CD4-positive, alpha-beta memory T cell (primary cell): Measurements from ENCODE around the gene ACSM6. TPM values are rescaled to one million over a fixed set of nuclear protein-coding genes. Genes with fewer than 3 reads are reported as not detected.

Experiments
- CTCF ChIA-PET: fragments of 350-600 bp; sonication (Branson Sonifier 250); formaldehyde crosslinking; loops from one replicate; lab custom pipeline; 2021; ENCODE audit warnings: inconsistent platforms; ENCODE audit not compliant: partially characterized antibody; lab: Charles Lee
- POLR2A ChIA-PET: fragments of 350-600 bp; sonication (Branson Sonifier 250); formaldehyde crosslinking; loops from one replicate; lab custom pipeline; 2021; ENCODE audit not compliant: partially characterized antibody; lab: Charles Lee
- DNase-seq, 5 donors: peaks; one replicate each; pipeline versions ENCODE4 v3.0.0 to v3.0.0-alpha.2; 2020 to 2022; ENCODE audit warnings: mixed read lengths in 1 of 5
- H3K27ac ChIP-seq: one replicate; pipeline ENCODE4 v1.7.0; 2013; ENCODE audit warnings: low read depth, low read length
- H3K27me3 ChIP-seq: 2 replicates; pipeline ENCODE4 v1.7.0; 2013; ENCODE audit warnings: mild to moderate bottlenecking, low read length, moderate library complexity; ENCODE audit not compliant: insufficient read depth
- H3K36me3 ChIP-seq: 2 replicates; pipeline ENCODE4 v1.7.0; 2013; ENCODE audit warnings: mild to moderate bottlenecking, low read length, moderate library complexity; ENCODE audit not compliant: insufficient read depth
- H3K4me1 ChIP-seq: 2 replicates; pipeline ENCODE4 v1.7.0; 2013; ENCODE audit warnings: mild to moderate bottlenecking, low read length, moderate library complexity; ENCODE audit not compliant: insufficient read depth
- H3K4me3 ChIP-seq, 2 donors: one replicate each; pipeline ENCODE4 v1.7.0; 2013; ENCODE audit warnings: low read length in 2 of 2, mild to moderate bottlenecking in 1 of 2
- H3K9me3 ChIP-seq, 2 donors: one replicate each; pipeline ENCODE4 v1.7.0; 2013; ENCODE audit warnings: low read length in 2 of 2, control low read depth in 1 of 2; ENCODE audit not compliant: control insufficient read depth in 1 of 2
- H3K27ac Mint-ChIP-seq, 7 donors: one replicate each; pipeline ENCODE4 v1.8.0; 2020 to 2021; ENCODE audit warnings: mixed read lengths in 7 of 7, mild to moderate bottlenecking in 6 of 7, inconsistent platforms in 3 of 7, moderate library complexity in 3 of 7
- H3K27me3 Mint-ChIP-seq, 2 donors: one replicate each; pipeline ENCODE4 v1.8.0; 2020 to 2021; ENCODE audit warnings: mixed read lengths in 2 of 2
- H3K36me3 Mint-ChIP-seq, 2 donors: one replicate each; pipeline ENCODE4 v1.8.0; 2020 to 2021; ENCODE audit warnings: mixed read lengths in 2 of 2, inconsistent platforms in 1 of 2, mild to moderate bottlenecking in 1 of 2
- H3K4me1 Mint-ChIP-seq, 4 donors: one replicate each; pipeline ENCODE4 v1.8.0; 2020 to 2021; ENCODE audit warnings: mixed read lengths in 4 of 4, mild to moderate bottlenecking in 1 of 4
- H3K4me3 Mint-ChIP-seq, 8 donors: one replicate each; pipeline ENCODE4 v1.8.0; 2020 to 2021; ENCODE audit warnings: mixed read lengths in 8 of 8, mild to moderate bottlenecking in 7 of 8, moderate library complexity in 6 of 8, inconsistent platforms in 3 of 8
- H3K9me3 Mint-ChIP-seq, 8 donors: one replicate each; pipeline ENCODE4 v1.8.0; 2020 to 2021; ENCODE audit warnings: mixed read lengths in 8 of 8, mild to moderate bottlenecking in 5 of 8, inconsistent platforms in 3 of 8, moderate library complexity in 1 of 8
- intact Hi-C: fragments of 100-400 bp; cut with micrococcal nuclease; formaldehyde crosslinking; loops from one replicate; pipeline ENCODE4 v1.15.1; 2023
- polyA plus RNA-seq, 2 donors: library from polyadenylated mRNA; unstranded; fragments of 300-500 nt; fragmentation: Illumina TruSeq; gene quantifications; one replicate each; pipeline ENCODE4 v1.2.3, GENCODE V29; 2021
- total RNA-seq, 2 experiments: library from RNA; stranded (reverse); gene quantifications; one replicate each; pipeline ENCODE4 v1.2.3, GENCODE V29; 2021

The ACSM6 gene
- total and polyA plus RNA-seq, 4 experiments from 2014 or later, result not detected

- no peaks in the 10 kb centered on the region for H3K9me3 ChIP-seq
- no peak for DNase-seq
- H3K27me3 Mint-ChIP-seq, result peaks cover 7 to 8% of the 10 kb centered on the region in 2 donors
- CTCF ChIA-PET, result no interaction called here
- H3K4me1 Mint-ChIP-seq, result no peaks in the 10 kb centered on the region
- no peaks in the 10 kb centered on the region for H3K36me3 ChIP-seq
- peaks cover 5% of the 10 kb centered on the region for H3K27me3 ChIP-seq
- H3K4me1 ChIP-seq, result no peaks in the 10 kb centered on the region
- H3K36me3 Mint-ChIP-seq, result no peaks in the 10 kb centered on the region
- no peak overlapping the region for H3K27ac ChIP-seq
- no peak overlapping the region for H3K27ac Mint-ChIP-seq
- intact Hi-C loops, result no loop called here
- POLR2A ChIA-PET, result no interaction called here
- H3K4me3 ChIP-seq, result no peak overlapping the region
- H3K9me3 Mint-ChIP-seq, result peaks cover 0 to 5% (median 1%) of the 10 kb centered on the region in 8 donors
- H3K4me3 Mint-ChIP-seq, result no peak overlapping the region
Measured at GRCh38 chr10:95177429-95177828, 16.6 kb upstream of the ACSM6 start.

- Mint-ChIP-seq H3K27ac (no peak overlapping the region), H3K9me3 (peaks cover 0 to 5% (median 1%) of the 10 kb centered on the region in 8 donors), H3K4me1 (peaks cover 0 to 4% (median 3%) of the 10 kb centered on the region in 4 donors), H3K27me3 (peaks cover 11 to 12% of the 10 kb centered on the region in 2 donors), H3K4me3 (no peak overlapping the region), H3K36me3 (no peaks in the 10 kb centered on the region)
- Histone ChIP-seq H3K4me3 (no peak overlapping the region), H3K9me3 (no peaks in the 10 kb centered on the region), H3K27me3 (peaks cover 5% of the 10 kb centered on the region), H3K4me1 (no peaks in the 10 kb centered on the region), H3K36me3 (no peaks in the 10 kb centered on the region), H3K27ac (no peak overlapping the region)
- intact Hi-C loops, result no loop called here
- CTCF ChIA-PET, result no interaction called here
- POLR2A ChIA-PET, result no interaction called here
- DNase-seq, result no peak
Measured at GRCh38 chr10:95178266-95178665, 15.8 kb upstream of the ACSM6 start.

GRCh38 chr10:95178797-95179196, 15.2 kb upstream of the ACSM6 start:
- Mint-ChIP-seq H3K4me3 (no peak overlapping the region), H3K4me1 (peaks cover 0 to 5% (median 3%) of the 10 kb centered on the region in 4 donors), H3K36me3 (no peaks in the 10 kb centered on the region), H3K27ac (no peak overlapping the region), H3K9me3 (peaks cover 0 to 5% (median 1%) of the 10 kb centered on the region in 8 donors), H3K27me3 (peaks cover 11 to 12% of the 10 kb centered on the region in 2 donors)
- Histone ChIP-seq H3K9me3 (no peaks in the 10 kb centered on the region), H3K27ac (no peak overlapping the region), H3K27me3 (peaks cover 5% of the 10 kb centered on the region), H3K4me3 (no peak overlapping the region), H3K36me3 (no peaks in the 10 kb centered on the region), H3K4me1 (no peaks in the 10 kb centered on the region)
- ChIA-PET CTCF (no interaction called here), POLR2A (no interaction called here)
- DNase-seq, result no peak
- intact Hi-C loops, result no loop called here

- Histone ChIP-seq H3K27me3 (peaks cover 5% of the 10 kb centered on the region), H3K36me3 (no peaks in the 10 kb centered on the region), H3K27ac (no peak overlapping the region), H3K4me1 (no peaks in the 10 kb centered on the region), H3K9me3 (no peaks in the 10 kb centered on the region), H3K4me3 (no peak overlapping the region)
- Mint-ChIP-seq H3K4me1 (peaks cover 0 to 8% (median 7%) of the 10 kb centered on the region in 4 donors), H3K36me3 (no peaks in the 10 kb centered on the region), H3K9me3 (peaks cover 0 to 4% (median under 1%) of the 10 kb centered on the region in 8 donors), H3K27ac (no peak overlapping the region), H3K27me3 (peaks cover 15 to 20% of the 10 kb centered on the region in 2 donors), H3K4me3 (no peak overlapping the region)
- DNase-seq, result no peak
- ChIA-PET POLR2A (no interaction called here), CTCF (interaction anchor here (1.1 kb wide), 1 partner anchor 184 kb away, joined by 3 read pairs; no protein-coding TSS in a partner anchor)
- intact Hi-C loops, result loop anchor here (10.0 kb wide), 1 partner anchor 63 kb away; no protein-coding TSS in a partner anchor
Measured at GRCh38 chr10:95181726-95182125, 12.3 kb upstream of the ACSM6 start.

- no peaks in the 10 kb centered on the region for H3K36me3 Mint-ChIP-seq
- H3K27ac ChIP-seq, result no peak overlapping the region
- peak overlapping the region in 1 of 2 donors; percentile 45 for H3K4me3 ChIP-seq
- H3K4me1 ChIP-seq, result no peaks in the 10 kb centered on the region
- H3K9me3 Mint-ChIP-seq, result peaks cover 0 to 4% (median 0%) of the 10 kb centered on the region in 8 donors
- CTCF ChIA-PET, result no interaction called here
- H3K4me3 Mint-ChIP-seq, result peak overlapping the region; percentile 59 to 83 (median 76)
- H3K27me3 ChIP-seq, result peaks cover 5% of the 10 kb centered on the region
- no peaks in the 10 kb centered on the region for H3K9me3 ChIP-seq
- H3K36me3 ChIP-seq, result no peaks in the 10 kb centered on the region
- H3K27ac Mint-ChIP-seq, result peak overlapping the region in 2 of 7 donors; percentile 61 to 86
- POLR2A ChIA-PET, result no interaction called here
- peak in 4 of 5 donors; percentile 38 to 55 (median 43) for DNase-seq
- intact Hi-C loops, result loop anchor here (1.0 to 10.0 kb wide), 2 partner anchors 61 to 180 kb away; no protein-coding TSS in a partner anchor
- peaks cover 0 to 8% (median 7%) of the 10 kb centered on the region in 4 donors for H3K4me1 Mint-ChIP-seq
- H3K27me3 Mint-ChIP-seq, result peaks cover 15 to 20% of the 10 kb centered on the region in 2 donors
Measured at GRCh38 chr10:95183271-95184230, 10.5 kb upstream of the ACSM6 start.

GRCh38 chr10:95187617-95188016, 6.4 kb upstream of the ACSM6 start:
- no peak overlapping the region for H3K4me3 Mint-ChIP-seq
- CTCF ChIA-PET, result interaction anchor here (1.3 kb wide), 1 partner anchor 34 kb away, joined by 4 read pairs; no protein-coding TSS in a partner anchor
- no peak overlapping the region for H3K4me3 ChIP-seq
- H3K27me3 Mint-ChIP-seq, result peaks cover 6 to 11% of the 10 kb centered on the region in 2 donors
- no peak overlapping the region for H3K27ac ChIP-seq
- no peaks in the 10 kb centered on the region for H3K4me1 ChIP-seq
- H3K36me3 Mint-ChIP-seq, result no peaks in the 10 kb centered on the region
- no peaks in the 10 kb centered on the region for H3K9me3 ChIP-seq
- H3K36me3 ChIP-seq, result no peaks in the 10 kb centered on the region
- POLR2A ChIA-PET, result no interaction called here
- H3K9me3 Mint-ChIP-seq, result peaks cover 0 to 4% (median 0%) of the 10 kb centered on the region in 8 donors
- DNase-seq, result no peak
- no peaks in the 10 kb centered on the region for H3K27me3 ChIP-seq
- intact Hi-C loops, result loop anchor here (10.0 kb wide), 1 partner anchor 57 kb away; no protein-coding TSS in a partner anchor
- H3K4me1 Mint-ChIP-seq, result peaks cover 0 to 8% (median 7%) of the 10 kb centered on the region in 4 donors
- no peak overlapping the region for H3K27ac Mint-ChIP-seq

- intact Hi-C loops, result loop anchor here (10.0 kb wide), 1 partner anchor 56 kb away; no protein-coding TSS in a partner anchor
- no peak overlapping the region for H3K27ac ChIP-seq
- Mint-ChIP-seq H3K27me3 (peaks cover 3 to 9% of the 10 kb centered on the region in 2 donors), H3K4me3 (no peak overlapping the region), H3K9me3 (peaks cover 0 to 4% (median 0%) of the 10 kb centered on the region in 8 donors), H3K4me1 (peaks cover 0 to 4% (median 4%) of the 10 kb centered on the region in 4 donors), H3K36me3 (no peaks in the 10 kb centered on the region), H3K27ac (no peak overlapping the region)
- no peak for DNase-seq
- POLR2A ChIA-PET, result no interaction called here
- H3K27me3 ChIP-seq, result no peaks in the 10 kb centered on the region
- CTCF ChIA-PET, result no interaction called here
- no peaks in the 10 kb centered on the region for H3K4me1 ChIP-seq
- H3K4me3 ChIP-seq, result no peak overlapping the region
- H3K9me3 ChIP-seq, result no peaks in the 10 kb centered on the region
- no peaks in the 10 kb centered on the region for H3K36me3 ChIP-seq
Measured at GRCh38 chr10:95188593-95188992, 5.4 kb upstream of the ACSM6 start.
